NCI-H1694 (cell line): Measurements from ENCODE around the gene SPC24.

ENCODE experiments used
- DNase-seq: peaks from one replicate; lab custom pipeline; 2025; lab: John Stamatoyannopoulos, UW

Gene SPC24, protein sequence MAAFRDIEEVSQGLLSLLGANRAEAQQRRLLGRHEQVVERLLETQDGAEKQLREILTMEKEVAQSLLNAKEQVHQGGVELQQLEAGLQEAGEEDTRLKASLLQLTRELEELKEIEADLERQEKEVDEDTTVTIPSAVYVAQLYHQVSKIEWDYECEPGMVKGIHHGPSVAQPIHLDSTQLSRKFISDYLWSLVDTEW

DNA sequence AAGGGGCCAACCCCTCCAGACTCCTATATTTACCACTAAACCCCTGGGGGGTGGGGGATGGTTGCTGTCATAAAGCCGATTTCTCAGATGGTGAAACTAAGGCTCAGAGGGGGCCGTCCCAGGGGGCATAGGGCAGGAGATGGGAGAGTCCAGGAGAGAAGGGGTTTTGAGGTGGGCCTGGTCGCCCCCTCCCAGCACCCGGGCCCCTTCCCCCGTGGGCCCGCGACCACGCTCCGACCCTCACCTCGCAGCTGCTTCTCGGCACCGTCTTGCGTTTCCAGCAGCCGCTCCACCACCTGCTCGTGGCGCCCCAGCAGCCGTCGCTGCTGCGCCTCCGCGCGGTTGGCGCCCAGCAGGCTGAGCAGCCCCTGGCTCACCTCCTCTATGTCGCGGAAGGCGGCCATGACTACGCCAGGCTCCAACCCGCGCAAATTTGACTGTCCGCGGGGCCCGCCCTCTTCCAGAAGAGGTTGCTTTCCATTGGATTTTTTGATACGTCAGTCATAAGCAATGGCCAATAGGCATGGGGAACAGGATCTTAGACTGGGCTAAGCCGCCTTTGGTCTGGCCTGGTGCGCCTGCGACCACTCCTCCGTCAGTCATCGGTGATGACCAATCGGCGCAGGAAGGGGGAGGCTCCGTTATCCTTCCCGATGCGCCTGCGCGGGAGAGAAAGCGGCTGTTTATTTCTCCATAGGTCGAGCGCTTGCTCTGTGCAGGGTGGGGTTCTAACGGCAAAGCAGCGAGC, at the start of gene SPC24:
SPC24 (minus strand) TSS at position 410 of the 748 bp plus-strand sequence; CDS start at position 404, 6 bp downstream.
- DNase-seq, result peak; percentile 98

DNA sequence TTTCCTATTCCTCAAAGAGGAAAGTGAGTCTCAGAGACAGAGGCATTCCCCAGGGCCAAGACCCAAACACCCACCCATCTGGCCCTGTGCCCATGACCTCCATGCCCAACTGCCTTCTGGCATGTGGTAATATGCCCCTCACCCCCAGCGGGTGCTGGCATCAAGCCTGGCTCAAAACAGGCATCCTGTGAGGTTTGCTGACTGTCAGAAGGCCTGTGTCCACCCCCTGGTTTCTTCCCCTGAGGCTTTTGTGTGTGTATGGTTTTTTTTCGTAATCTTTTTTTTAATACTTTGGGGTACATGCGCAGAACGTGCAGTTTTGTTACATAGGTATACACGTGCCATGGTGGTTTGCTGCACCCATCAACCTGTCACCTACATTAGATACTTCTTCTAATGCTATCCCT, 49.4 kb upstream of the SPC24 start:
- DNase-seq, result no peak

DNA sequence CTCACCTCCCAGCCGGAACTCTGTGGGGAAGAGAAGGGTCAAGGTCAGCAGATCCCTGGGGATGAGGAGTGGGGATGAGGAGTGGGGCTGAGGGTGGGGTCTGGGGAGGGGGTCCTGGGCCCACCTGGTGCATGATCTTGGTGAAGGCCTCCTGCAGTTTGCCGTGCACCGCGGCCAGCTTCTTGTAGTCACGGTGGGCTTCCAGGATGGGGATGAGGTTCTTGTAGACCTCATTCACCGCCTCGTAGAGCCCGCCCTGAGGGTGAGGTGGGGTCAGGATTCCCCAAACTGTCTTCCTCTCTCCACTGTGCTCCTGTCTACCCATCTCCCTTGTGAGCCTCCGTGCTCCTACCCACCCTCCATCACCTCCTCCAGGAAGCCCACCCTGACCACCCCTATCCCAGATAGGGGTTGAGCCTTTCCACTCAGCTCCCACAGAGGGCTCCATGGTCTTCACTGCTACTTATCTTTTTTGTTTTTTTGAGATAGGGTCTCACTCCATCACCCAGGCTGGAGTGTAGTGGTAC, 48.6 kb upstream of the SPC24 start:
- DNase-seq, result no peak

- DNase-seq, result peak; percentile 22
These were observed 47.9 kb upstream of the SPC24 start for GRCh38 chr19:11203194-11204075.

GRCh38 chr19:11202488-11203193, 47.1 kb upstream of the SPC24 start:
- DNase-seq, result no peak

DNA sequence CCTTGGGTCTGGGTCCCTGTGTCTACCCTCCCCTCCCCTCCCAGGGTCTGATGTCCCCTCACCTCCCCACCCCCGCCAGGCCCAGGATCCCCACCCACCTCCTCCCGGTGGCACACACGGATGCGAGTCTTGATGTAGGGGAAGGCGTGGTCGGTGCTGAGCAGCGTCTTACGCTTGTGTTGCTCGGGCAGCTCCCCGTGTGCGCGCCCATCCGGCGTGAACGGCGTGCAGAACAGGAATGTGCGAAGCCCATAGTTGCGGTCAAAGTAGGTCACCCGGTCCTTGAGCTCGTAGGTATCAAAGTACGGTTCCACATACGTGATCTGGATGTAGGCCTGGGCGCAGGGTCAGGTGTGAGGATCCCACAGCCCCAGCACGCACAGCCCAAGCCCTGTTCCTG, 46.2 kb upstream of the SPC24 start:
- DNase-seq, result no peak

DNA sequence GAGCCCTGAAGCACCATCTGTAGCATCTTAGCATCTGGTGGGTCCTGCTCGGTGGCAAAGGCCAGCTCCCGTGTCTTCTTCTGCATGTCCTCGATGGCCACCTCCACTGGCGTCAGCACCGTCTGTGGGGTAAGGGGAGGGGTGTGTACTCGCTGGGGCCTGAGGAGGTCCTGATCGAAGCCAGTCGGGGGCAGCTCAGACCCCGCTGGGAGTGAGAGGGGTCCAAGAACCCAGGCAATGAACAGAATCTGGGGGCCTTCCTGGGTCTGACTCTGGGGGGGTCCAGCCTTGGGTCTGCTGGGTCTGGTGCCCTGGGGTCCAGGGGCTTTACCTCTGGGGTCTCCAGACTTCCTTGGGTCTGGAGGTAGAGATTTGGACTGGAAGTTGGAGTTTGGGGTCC, 45.3 kb upstream of the SPC24 start:
- DNase-seq, result no peak

DNA sequence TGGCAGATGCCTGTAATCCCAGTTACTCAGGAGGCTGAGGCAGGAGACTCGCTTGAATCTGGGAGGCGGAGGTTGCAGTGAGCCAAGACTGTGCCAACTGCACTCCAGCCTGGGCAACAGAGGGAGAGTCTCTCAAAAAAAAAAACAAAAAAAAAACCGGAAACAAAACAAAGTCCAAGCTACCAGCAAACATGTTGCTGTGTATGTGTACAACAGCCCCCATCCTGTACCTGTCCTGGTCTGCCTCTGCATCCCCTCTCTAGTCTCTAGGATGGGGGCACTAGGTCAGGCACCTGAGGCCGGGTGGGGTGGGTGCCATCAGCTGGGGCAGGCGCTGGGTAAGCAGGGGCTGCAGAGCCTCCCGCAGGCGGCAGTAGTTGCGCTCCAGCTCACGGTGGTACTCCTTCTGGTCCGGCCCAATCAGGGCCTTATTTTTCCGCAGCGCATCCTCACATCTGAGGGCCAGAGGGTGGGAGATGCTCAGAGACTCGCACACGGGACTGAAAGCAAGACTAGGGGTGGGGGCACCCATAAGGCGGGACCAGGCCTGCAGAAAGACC, 44.5 kb upstream of the SPC24 start:
- no peak for DNase-seq

GRCh38 chr19:11199517-11199916, 43.9 kb upstream of the SPC24 start:
- DNase-seq, result no peak

GRCh38 chr19:11198769-11199424, 43.3 kb upstream of the SPC24 start:
- DNase-seq, result no peak

DNA sequence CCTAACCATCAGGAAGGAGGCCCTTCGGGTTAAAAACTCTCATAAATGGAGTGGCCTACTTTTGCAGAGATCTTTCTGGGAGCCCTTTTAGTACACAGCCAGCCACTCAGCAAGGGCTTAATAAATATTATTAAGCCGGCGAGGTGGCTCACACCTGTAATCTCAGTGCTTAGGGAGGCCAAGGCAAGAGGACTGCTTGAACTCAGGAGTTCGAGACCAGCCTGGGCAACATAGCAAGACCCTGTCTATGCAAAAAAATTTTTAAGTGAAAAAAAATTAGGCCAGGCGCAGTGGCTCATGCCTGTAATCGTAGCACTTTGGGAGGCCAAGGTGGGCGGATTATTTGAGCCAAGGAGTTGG, 42.6 kb upstream of the SPC24 start:
- DNase-seq, result no peak

GRCh38 chr19:11197291-11198174, 42.0 kb upstream of the SPC24 start, which contains the start of gene KANK2:
Gene KANK2, minus strand, starts transcription at chr19:11197545. Its CDS starts 3,034 bp downstream, at chr19:11194511.
- DNase-seq, result no peak

GRCh38 chr19:11196406-11197287, 41.1 kb upstream of the SPC24 start:
- DNase-seq, result no peak

DNA sequence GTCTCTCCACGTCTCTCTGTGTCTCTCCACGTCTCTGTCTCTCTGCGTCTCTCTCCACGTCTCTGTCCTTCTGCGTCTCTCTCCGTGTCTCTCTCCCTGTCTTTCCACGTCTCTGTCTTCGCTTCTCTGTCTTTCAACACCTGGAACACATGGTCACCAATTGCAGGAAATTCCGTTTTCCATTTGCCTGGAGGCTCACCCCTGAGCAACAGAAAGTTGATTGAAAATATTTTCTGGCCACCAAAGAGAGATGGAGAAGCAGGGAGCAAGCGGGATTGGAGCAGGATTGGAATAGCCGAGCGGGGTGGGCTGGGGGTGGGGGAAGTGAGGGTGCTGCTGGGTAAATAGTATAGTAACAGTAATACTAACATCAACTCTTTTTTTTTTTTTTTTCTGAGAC, 40.1 kb upstream of the SPC24 start:
- no peak for DNase-seq

GRCh38 chr19:11194656-11195558, 39.3 kb upstream of the SPC24 start:
- DNase-seq, result no peak

DNA sequence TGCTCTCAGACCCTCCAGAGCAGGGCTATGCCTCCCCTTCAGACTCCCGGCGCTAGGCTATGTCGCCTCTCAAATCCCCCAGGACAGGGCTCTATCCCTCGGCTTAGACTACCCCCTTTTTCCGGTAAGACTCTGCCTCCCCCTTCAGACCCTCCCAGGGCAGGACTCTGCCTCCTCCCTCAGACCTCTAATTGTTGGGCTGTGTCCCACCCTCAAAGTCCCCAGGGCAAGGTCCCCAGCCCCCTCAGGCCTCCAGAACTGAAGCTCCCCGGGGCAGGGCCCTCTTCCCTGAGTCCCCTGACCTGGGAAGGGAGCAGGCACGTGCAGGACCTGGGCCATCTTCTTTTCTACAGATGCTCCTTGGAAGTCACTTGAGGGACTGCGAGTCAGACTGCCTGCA, 38.6 kb upstream of the SPC24 start:
- no peak for DNase-seq

DNA sequence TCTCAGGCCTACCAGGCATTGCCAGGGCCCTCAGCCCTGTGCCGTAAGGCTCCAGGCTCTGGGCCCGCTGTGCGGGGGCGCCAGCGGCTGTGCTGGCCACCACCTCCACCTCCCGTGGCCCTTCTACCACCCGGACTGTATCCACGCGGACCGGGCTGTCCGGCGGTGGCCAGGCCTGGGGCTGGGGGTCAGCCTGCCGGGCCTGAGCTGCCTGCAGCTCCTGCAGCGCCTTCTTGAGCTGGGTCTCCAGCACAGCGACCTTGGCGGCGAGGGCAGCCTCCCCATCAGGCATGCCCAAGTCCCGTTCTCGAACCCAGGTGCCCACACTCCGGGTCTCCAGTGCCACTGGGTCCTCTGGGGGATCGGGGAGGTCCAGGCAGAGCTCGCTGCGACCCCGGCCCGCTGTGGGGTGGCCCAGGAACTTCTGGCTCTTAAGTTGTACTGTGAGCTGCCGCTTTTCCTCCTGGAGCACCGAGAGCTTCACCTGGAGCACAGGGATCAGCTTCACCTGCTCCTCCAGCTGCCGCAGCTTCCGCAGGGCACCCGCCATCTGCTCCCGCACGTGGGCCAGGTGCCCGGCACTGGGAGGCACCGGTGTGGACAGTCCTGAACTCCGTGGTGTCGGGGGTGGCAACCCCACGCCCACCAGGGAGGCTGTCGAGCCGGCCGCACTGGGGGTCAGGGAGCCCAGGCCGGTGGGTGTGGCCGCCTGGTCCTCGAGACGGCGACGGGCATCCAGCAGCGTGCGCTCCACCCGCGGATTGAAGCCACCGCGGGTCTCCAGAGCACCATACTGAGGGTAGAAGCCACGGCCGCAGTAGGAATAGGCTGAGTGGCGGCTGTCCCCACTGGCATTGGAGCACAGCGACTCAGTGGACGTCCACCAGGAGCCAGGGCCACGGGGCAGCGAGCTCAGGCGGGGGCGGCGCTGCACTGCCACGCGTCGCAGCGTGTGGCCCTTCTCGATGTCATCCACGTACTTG, 37.7 kb upstream of the SPC24 start:
- no peak for DNase-seq
